GM23338 (cell line): ENCODE results near the gene GATAD2B. TPM values are rescaled to one million over a fixed set of nuclear protein-coding genes. Genes with fewer than 3 reads are reported as not detected.

Experiments
- ATAC-seq: fragments of 200-7000 bp; cut with Tn5 transposase; 3 replicates; pipeline ENCODE4 v1.9.1; 2020
- DNase-seq: peaks from one replicate; pipeline ENCODE4 v3.0.0-alpha.2; 2015; ENCODE audit warnings: low spot score
- H2AFZ ChIP-seq: fragments of 200-600 bp; sonication (generic); 2 replicates; pipeline ENCODE4 v1.8.0; 2016; ENCODE audit warnings: antibody characterized with exemption, mild to moderate bottlenecking, moderate library complexity
- H3F3A ChIP-seq: fragments of 200-600 bp; sonication (generic); replicated peaks from 2 replicates; pipeline ENCODE4 v1.8.0; 2017; ENCODE audit warnings: antibody characterized with exemption, mixed run types, low read depth
- H3K27ac ChIP-seq: fragments of 200-600 bp; sonication (generic); 2 replicates; pipeline ENCODE4 v1.6.1; 2016; ENCODE audit warnings: low read depth
- H3K27me3 ChIP-seq: fragments of 200-600 bp; sonication (generic); 2 replicates; pipeline ENCODE4 v1.8.0; 2016; ENCODE audit warnings: mild to moderate bottlenecking, mixed run types, moderate library complexity; ENCODE audit not compliant: insufficient read depth
- H3K36me3 ChIP-seq: fragments of 200-600 bp; sonication (generic); 2 replicates; pipeline ENCODE4 v1.8.0; 2016; ENCODE audit warnings: mild to moderate bottlenecking; ENCODE audit not compliant: insufficient read depth
- H3K4me1 ChIP-seq: fragments of 200-600 bp; sonication (generic); 2 replicates; pipeline ENCODE4 v1.8.0; 2016; ENCODE audit warnings: mild to moderate bottlenecking, moderate library complexity; ENCODE audit not compliant: insufficient read depth
- H3K4me2 ChIP-seq: fragments of 200-600 bp; sonication (generic); 2 replicates; pipeline ENCODE4 v1.7.1; 2017; ENCODE audit warnings: mixed run types
- H3K4me3 ChIP-seq: fragments of 200-600 bp; sonication (generic); 2 replicates; pipeline ENCODE4 v1.6.1; 2016; ENCODE audit warnings: mixed run types
- H3K79me2 ChIP-seq: fragments of 200-600 bp; sonication (generic); replicated peaks from 2 replicates; pipeline ENCODE4 v1.8.0; 2017; ENCODE audit warnings: mild to moderate bottlenecking; ENCODE audit not compliant: insufficient read depth
- H3K9me2 ChIP-seq: fragments of 200-600 bp; sonication (generic); 2 replicates; pipeline ENCODE4 v1.8.0; 2017; ENCODE audit not compliant: insufficient read depth
- H4K20me1 ChIP-seq: fragments of 200-600 bp; sonication (generic); replicated peaks from 2 replicates; pipeline ENCODE4 v1.8.0; 2017; ENCODE audit warnings: mild to moderate bottlenecking; ENCODE audit not compliant: insufficient read depth
- H3K27ac Mint-ChIP-seq: 2 replicates; pipeline ENCODE4 v1.8.0; 2020; ENCODE audit warnings: inconsistent platforms, mild to moderate bottlenecking, moderate library complexity, mixed read lengths
- H3K27me3 Mint-ChIP-seq: 3 replicates; pipeline ENCODE4 v1.8.0; 2022; ENCODE audit warnings: low read depth, mild to moderate bottlenecking, moderate library complexity, mixed read lengths, inconsistent platforms; ENCODE audit not compliant: insufficient read depth, poor library complexity
- H3K36me3 Mint-ChIP-seq: 3 replicates; pipeline ENCODE4 v1.8.0; 2021; ENCODE audit warnings: low read depth, mild to moderate bottlenecking, inconsistent platforms, moderate library complexity, mixed read lengths
- H3K4me1 Mint-ChIP-seq: 3 replicates; pipeline ENCODE4 v1.8.0; 2020; ENCODE audit warnings: mild to moderate bottlenecking, inconsistent platforms, mixed read lengths
- H3K4me3 Mint-ChIP-seq: 3 replicates; pipeline ENCODE4 v1.8.0; 2021; ENCODE audit warnings: moderate library complexity, mild to moderate bottlenecking, inconsistent platforms, mixed read lengths
- H3K9me3 Mint-ChIP-seq: 3 replicates; pipeline ENCODE4 v1.8.0; 2020; ENCODE audit warnings: moderate library complexity, mild to moderate bottlenecking, inconsistent platforms, mixed read lengths
- CREB1 ChIP-seq: fragments of 250-450 bp; sonication (Bioruptor Pico); IDR thresholded peaks from 2 replicates; pipeline ENCODE4 v1.5.0; 2020; ENCODE audit warnings: low read depth, mild to moderate bottlenecking, moderate library complexity
- EZH2 ChIP-seq: fragments of 200-600 bp; sonication (generic); IDR thresholded peaks from one replicate; pipeline ENCODE4 v1.8.0; 2017; ENCODE audit warnings: antibody characterized with exemption, mild to moderate bottlenecking, low read depth; ENCODE audit not compliant: unreplicated experiment
- EZH2phosphoT487 ChIP-seq: fragments of 200-600 bp; sonication (generic); IDR thresholded peaks from one replicate; pipeline ENCODE4 v1.8.1; 2018; ENCODE audit warnings: antibody characterized with exemption; ENCODE audit not compliant: unreplicated experiment
- JUNB ChIP-seq: IDR thresholded peaks from one replicate; pipeline ENCODE4 v1.6.1; 2016; ENCODE audit warnings: antibody characterized with exemption; ENCODE audit not compliant: unreplicated experiment
- NANOG ChIP-seq: IDR thresholded peaks from 2 replicates; pipeline ENCODE4 v1.6.1; 2016; ENCODE audit warnings: antibody characterized with exemption, borderline replicate concordance
- POLR2AphosphoS5 ChIP-seq: IDR thresholded peaks from 2 replicates; pipeline ENCODE4 v1.6.1; 2016; ENCODE audit warnings: antibody characterized with exemption, low read depth
- STAT1 ChIP-seq: IDR thresholded peaks from one replicate; pipeline ENCODE4 v1.6.1; 2016; ENCODE audit warnings: antibody characterized with exemption; ENCODE audit not compliant: unreplicated experiment
- ZNF114 ChIP-seq: fragments of 250-450 bp; sonication (Bioruptor Pico); IDR thresholded peaks from 2 replicates; pipeline ENCODE4 v1.5.0; 2020; ENCODE audit warnings: mild to moderate bottlenecking, moderate library complexity
- ZNF331 ChIP-seq: fragments of 250-450 bp; sonication (Bioruptor Pico); IDR thresholded peaks from 2 replicates; pipeline ENCODE4 v1.5.0; 2020; ENCODE audit warnings: low read depth, mild to moderate bottlenecking, moderate library complexity
- polyA plus RNA-seq: library from polyadenylated mRNA; unstranded; fragments of >200 nt; fragmentation: Nextera tagmentation; extraction: Ambion mirVana; gene quantifications from 2 replicates; pipeline ENCODE4 v1.2.1, GENCODE V29; 2016
- total RNA-seq: library from RNA; depleted of rRNA; stranded (reverse); fragments of >200 nt; shearing (Covaris generic); gene quantifications from 2 replicates; pipeline ENCODE4 v1.2.3, GENCODE V29; 2014
- TF ChIP-seq, protein P1 (sequence below): IDR thresholded peaks from 2 replicates; pipeline ENCODE4 v1.6.1; 2016; ENCODE audit warnings: antibody characterized with exemption
- TF ChIP-seq, protein P2 (sequence below), 2 experiments: fragments of 200-600 bp in 1 of 2; sonication (generic) in 1 of 2; conservative IDR thresholded peaks; 2 replicates each; pipeline versions ENCODE4 v1.5.1 to v1.6.1; 2016 to 2017; ENCODE audit warnings: antibody characterized with exemption in 2 of 2, low read depth in 2 of 2, mild to moderate bottlenecking in 2 of 2, moderate library complexity in 1 of 2
- TF ChIP-seq, protein P3 (sequence below): IDR thresholded peaks from one replicate; pipeline ENCODE4 v1.6.1; 2018; ENCODE audit warnings: antibody characterized with exemption; ENCODE audit not compliant: unreplicated experiment
- TF ChIP-seq, protein P4 (sequence below): fragments of 250-450 bp; sonication (Bioruptor Pico); IDR thresholded peaks from 2 replicates; pipeline ENCODE4 v1.5.0; 2020; ENCODE audit warnings: mild to moderate bottlenecking, moderate library complexity

The GATAD2B gene
- total and polyA plus RNA-seq, 2 experiments from 2014 or later, result 5.2 to 17.8 TPM

DNA sequence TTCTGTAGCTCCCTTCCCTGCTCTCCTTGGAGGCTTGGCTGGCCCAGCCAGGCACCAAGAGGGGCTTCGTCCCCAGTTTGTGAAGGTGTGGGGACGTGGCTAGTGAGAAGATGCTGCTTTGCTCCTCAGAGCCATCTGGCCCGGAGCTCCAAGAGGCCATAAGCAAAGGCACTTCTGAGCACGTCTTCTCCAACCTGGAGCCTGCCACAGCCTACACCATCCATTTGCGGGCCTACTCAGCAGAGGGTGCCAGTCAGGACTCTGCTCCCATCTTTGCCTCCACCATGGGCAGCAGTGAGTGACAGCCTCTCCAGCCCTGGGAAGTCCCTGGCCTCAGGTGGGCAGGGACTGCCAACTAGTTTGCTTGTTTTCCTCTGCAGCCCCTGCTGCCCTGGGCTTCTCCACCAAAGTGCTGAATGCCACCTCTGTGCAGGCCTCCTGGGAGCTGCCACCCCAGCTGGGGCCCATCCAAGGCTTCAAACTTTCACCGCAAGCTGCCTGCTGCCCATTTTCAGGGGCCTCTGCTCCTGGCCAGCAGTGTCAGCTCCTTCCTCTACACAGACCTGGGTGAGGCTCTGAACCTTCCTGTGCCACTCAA lies 121.6 kb downstream of the GATAD2B start (continued):
- TF ChIP-seq, protein P1, sequence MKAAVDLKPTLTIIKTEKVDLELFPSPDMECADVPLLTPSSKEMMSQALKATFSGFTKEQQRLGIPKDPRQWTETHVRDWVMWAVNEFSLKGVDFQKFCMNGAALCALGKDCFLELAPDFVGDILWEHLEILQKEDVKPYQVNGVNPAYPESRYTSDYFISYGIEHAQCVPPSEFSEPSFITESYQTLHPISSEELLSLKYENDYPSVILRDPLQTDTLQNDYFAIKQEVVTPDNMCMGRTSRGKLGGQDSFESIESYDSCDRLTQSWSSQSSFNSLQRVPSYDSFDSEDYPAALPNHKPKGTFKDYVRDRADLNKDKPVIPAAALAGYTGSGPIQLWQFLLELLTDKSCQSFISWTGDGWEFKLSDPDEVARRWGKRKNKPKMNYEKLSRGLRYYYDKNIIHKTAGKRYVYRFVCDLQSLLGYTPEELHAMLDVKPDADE, result no peak
- TF ChIP-seq, protein P2, sequence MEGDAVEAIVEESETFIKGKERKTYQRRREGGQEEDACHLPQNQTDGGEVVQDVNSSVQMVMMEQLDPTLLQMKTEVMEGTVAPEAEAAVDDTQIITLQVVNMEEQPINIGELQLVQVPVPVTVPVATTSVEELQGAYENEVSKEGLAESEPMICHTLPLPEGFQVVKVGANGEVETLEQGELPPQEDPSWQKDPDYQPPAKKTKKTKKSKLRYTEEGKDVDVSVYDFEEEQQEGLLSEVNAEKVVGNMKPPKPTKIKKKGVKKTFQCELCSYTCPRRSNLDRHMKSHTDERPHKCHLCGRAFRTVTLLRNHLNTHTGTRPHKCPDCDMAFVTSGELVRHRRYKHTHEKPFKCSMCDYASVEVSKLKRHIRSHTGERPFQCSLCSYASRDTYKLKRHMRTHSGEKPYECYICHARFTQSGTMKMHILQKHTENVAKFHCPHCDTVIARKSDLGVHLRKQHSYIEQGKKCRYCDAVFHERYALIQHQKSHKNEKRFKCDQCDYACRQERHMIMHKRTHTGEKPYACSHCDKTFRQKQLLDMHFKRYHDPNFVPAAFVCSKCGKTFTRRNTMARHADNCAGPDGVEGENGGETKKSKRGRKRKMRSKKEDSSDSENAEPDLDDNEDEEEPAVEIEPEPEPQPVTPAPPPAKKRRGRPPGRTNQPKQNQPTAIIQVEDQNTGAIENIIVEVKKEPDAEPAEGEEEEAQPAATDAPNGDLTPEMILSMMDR (conservative IDR thresholded peaks at IDR 0.05; ENCODE audit: low read depth in 2 of 2), result no peak

GRCh38 chr1:153800516-153800915 lies 122.3 kb downstream of the GATAD2B start:
- no peaks in the 10 kb centered on the region for H3K9me3 Mint-ChIP-seq
- no peak for ATAC-seq
- no peaks in the 10 kb centered on the region for H3K27me3 ChIP-seq
- H3K4me1 Mint-ChIP-seq, result peaks cover 19% of the 10 kb centered on the region
- no peak overlapping the region for H3K4me2 ChIP-seq
- H3K36me3 Mint-ChIP-seq, result peaks cover 5% of the 10 kb centered on the region; the same call in 1 of the 3 replicates
- H4K20me1 ChIP-seq, result 0 out of 2 replicates have a peak, but pooled peaks cover 3% of the 10 kb centered on the region
- H3K27ac ChIP-seq, result no peak overlapping the region
- H3K36me3 ChIP-seq, result no peaks in the 10 kb centered on the region
- no peak overlapping the region for H3K27ac Mint-ChIP-seq
- no peak for DNase-seq
- H3F3A ChIP-seq, result 0 out of 2 replicates have a peak, but pooled peaks cover 5% of the 10 kb centered on the region
- H3K27me3 Mint-ChIP-seq, result peaks cover 9% of the 10 kb centered on the region
- H3K4me1 ChIP-seq, result peaks cover 7% of the 10 kb centered on the region; the same call in 1 of the 2 replicates
- no peak overlapping the region for H2AFZ ChIP-seq
- no peaks in the 10 kb centered on the region for H3K9me2 ChIP-seq
- H3K4me3 ChIP-seq, result no peak overlapping the region
- H3K4me3 Mint-ChIP-seq, result no peak overlapping the region
- no peaks in the 10 kb centered on the region for H3K79me2 ChIP-seq
- TF ChIP-seq JUNB, result no peak
- TF ChIP-seq POLR2AphosphoS5, result no peak
- TF ChIP-seq, protein P3, sequence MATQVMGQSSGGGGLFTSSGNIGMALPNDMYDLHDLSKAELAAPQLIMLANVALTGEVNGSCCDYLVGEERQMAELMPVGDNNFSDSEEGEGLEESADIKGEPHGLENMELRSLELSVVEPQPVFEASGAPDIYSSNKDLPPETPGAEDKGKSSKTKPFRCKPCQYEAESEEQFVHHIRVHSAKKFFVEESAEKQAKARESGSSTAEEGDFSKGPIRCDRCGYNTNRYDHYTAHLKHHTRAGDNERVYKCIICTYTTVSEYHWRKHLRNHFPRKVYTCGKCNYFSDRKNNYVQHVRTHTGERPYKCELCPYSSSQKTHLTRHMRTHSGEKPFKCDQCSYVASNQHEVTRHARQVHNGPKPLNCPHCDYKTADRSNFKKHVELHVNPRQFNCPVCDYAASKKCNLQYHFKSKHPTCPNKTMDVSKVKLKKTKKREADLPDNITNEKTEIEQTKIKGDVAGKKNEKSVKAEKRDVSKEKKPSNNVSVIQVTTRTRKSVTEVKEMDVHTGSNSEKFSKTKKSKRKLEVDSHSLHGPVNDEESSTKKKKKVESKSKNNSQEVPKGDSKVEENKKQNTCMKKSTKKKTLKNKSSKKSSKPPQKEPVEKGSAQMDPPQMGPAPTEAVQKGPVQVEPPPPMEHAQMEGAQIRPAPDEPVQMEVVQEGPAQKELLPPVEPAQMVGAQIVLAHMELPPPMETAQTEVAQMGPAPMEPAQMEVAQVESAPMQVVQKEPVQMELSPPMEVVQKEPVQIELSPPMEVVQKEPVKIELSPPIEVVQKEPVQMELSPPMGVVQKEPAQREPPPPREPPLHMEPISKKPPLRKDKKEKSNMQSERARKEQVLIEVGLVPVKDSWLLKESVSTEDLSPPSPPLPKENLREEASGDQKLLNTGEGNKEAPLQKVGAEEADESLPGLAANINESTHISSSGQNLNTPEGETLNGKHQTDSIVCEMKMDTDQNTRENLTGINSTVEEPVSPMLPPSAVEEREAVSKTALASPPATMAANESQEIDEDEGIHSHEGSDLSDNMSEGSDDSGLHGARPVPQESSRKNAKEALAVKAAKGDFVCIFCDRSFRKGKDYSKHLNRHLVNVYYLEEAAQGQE, result no peak
- TF ChIP-seq NANOG, result no peak
- TF ChIP-seq ZNF114, result no peak
- TF ChIP-seq STAT1, result no peak
- TF ChIP-seq CREB1, result no peak
- TF ChIP-seq EZH2, result no peak
- no peak for TF ChIP-seq ZNF331
- TF ChIP-seq EZH2phosphoT487, result no peak
- TF ChIP-seq, protein P4, sequence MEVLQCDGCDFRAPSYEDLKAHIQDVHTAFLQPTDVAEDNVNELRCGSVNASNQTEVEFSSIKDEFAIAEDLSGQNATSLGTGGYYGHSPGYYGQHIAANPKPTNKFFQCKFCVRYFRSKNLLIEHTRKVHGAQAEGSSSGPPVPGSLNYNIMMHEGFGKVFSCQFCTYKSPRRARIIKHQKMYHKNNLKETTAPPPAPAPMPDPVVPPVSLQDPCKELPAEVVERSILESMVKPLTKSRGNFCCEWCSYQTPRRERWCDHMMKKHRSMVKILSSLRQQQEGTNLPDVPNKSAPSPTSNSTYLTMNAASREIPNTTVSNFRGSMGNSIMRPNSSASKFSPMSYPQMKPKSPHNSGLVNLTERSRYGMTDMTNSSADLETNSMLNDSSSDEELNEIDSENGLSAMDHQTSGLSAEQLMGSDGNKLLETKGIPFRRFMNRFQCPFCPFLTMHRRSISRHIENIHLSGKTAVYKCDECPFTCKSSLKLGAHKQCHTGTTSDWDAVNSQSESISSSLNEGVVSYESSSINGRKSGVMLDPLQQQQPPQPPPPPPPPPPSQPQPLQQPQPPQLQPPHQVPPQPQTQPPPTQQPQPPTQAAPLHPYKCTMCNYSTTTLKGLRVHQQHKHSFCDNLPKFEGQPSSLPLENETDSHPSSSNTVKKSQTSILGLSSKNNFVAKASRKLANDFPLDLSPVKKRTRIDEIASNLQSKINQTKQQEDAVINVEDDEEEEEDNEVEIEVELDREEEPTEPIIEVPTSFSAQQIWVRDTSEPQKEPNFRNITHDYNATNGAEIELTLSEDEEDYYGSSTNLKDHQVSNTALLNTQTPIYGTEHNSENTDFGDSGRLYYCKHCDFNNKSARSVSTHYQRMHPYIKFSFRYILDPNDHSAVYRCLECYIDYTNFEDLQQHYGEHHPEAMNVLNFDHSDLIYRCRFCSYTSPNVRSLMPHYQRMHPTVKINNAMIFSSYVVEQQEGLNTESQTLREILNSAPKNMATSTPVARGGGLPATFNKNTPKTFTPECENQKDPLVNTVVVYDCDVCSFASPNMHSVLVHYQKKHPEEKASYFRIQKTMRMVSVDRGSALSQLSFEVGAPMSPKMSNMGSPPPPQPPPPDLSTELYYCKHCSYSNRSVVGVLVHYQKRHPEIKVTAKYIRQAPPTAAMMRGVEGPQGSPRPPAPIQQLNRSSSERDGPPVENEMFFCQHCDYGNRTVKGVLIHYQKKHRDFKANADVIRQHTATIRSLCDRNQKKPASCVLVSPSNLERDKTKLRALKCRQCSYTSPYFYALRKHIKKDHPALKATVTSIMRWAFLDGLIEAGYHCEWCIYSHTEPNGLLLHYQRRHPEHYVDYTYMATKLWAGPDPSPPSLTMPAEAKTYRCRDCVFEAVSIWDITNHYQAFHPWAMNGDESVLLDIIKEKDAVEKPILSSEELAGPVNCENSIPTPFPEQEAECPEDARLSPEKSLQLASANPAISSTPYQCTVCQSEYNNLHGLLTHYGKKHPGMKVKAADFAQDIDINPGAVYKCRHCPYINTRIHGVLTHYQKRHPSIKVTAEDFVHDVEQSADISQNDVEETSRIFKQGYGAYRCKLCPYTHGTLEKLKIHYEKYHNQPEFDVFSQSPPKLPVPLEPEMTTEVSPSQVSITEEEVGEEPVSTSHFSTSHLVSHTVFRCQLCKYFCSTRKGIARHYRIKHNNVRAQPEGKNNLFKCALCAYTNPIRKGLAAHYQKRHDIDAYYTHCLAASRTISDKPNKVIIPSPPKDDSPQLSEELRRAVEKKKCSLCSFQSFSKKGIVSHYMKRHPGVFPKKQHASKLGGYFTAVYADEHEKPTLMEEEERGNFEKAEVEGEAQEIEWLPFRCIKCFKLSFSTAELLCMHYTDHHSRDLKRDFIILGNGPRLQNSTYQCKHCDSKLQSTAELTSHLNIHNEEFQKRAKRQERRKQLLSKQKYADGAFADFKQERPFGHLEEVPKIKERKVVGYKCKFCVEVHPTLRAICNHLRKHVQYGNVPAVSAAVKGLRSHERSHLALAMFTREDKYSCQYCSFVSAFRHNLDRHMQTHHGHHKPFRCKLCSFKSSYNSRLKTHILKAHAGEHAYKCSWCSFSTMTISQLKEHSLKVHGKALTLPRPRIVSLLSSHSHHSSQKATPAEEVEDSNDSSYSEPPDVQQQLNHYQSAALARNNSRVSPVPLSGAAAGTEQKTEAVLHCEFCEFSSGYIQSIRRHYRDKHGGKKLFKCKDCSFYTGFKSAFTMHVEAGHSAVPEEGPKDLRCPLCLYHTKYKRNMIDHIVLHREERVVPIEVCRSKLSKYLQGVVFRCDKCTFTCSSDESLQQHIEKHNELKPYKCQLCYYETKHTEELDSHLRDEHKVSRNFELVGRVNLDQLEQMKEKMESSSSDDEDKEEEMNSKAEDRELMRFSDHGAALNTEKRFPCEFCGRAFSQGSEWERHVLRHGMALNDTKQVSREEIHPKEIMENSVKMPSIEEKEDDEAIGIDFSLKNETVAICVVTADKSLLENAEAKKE (CRISPR knock-in tag), result no peak
